WTC11 (cell line): ENCODE data around the gene RETREG1. TPM values are rescaled to one million over a fixed set of nuclear protein-coding genes. Genes with fewer than 3 reads are reported as not detected.

ENCODE experiments used
- ATAC-seq: fragments of 200-7000 bp; cut with Tn5 transposase; 2 replicates; pipeline ENCODE4 v1.10.0; 2021; ENCODE audit warnings: mild to moderate bottlenecking, moderate library complexity
- CTCF ChIA-PET: fragments of 300-600 bp; sonication (Branson Sonifier 250); formaldehyde crosslinking; loops from one replicate; lab custom pipeline; 2021; ENCODE audit warnings: antibody characterized with exemption; lab: Charles Lee
- POLR2A ChIA-PET: fragments of 350-600 bp; sonication (Branson Sonifier 250); formaldehyde crosslinking; loops from one replicate; lab custom pipeline; 2021; ENCODE audit warnings: antibody characterized with exemption; lab: Charles Lee
- DNase-seq: peaks from one replicate; pipeline ENCODE4 v3.0.0; 2021; ENCODE audit warnings: low spot score
- H3K27ac Mint-ChIP-seq: 2 replicates; pipeline ENCODE4 v1.8.0; 2021; ENCODE audit warnings: mixed read lengths
- H3K27me3 Mint-ChIP-seq: 2 replicates; pipeline ENCODE4 v1.8.0; 2021; ENCODE audit warnings: low read depth, mild to moderate bottlenecking, moderate library complexity, mixed read lengths
- H3K36me3 Mint-ChIP-seq: 2 replicates; pipeline ENCODE4 v1.8.0; 2021; ENCODE audit warnings: mixed read lengths
- H3K4me1 Mint-ChIP-seq: 2 replicates; pipeline ENCODE4 v1.8.0; 2022; ENCODE audit warnings: mixed read lengths
- H3K4me3 Mint-ChIP-seq: 2 replicates; pipeline ENCODE4 v1.8.0; 2021; ENCODE audit warnings: mild to moderate bottlenecking, moderate library complexity, mixed read lengths
- H3K9me3 Mint-ChIP-seq: 2 replicates; pipeline ENCODE4 v1.8.0; 2021; ENCODE audit warnings: mixed read lengths
- AR ChIP-seq: fragments of 250-450 bp; sonication (Bioruptor Pico); IDR thresholded peaks from 2 replicates; pipeline ENCODE4 v1.9.0; 2021; ENCODE audit warnings: mild to moderate bottlenecking
- ARID4B ChIP-seq: sonication (generic); formaldehyde crosslinking; IDR thresholded peaks from 2 replicates; pipeline ENCODE4 v1.8.0; 2023; ENCODE audit warnings: missing genetic modification reagents, mild to moderate bottlenecking, borderline replicate concordance
- ATF3 ChIP-seq: sonication (generic); formaldehyde crosslinking; conservative IDR thresholded peaks from 2 replicates; pipeline ENCODE4 v1.8.1; 2022; ENCODE audit warnings: mild to moderate bottlenecking, missing genetic modification reagents
- E2F5 ChIP-seq: sonication (generic); formaldehyde crosslinking; IDR thresholded peaks from 2 replicates; pipeline ENCODE4 v1.8.1; 2022; ENCODE audit warnings: mild to moderate bottlenecking, moderate library complexity, missing genetic modification reagents
- HMGA2 ChIP-seq: fragments of 250-450 bp; sonication (Bioruptor Pico); IDR thresholded peaks from 2 replicates; pipeline ENCODE4 v1.4.0; 2021; ENCODE audit warnings: mild to moderate bottlenecking, moderate library complexity
- IRF1 ChIP-seq: sonication (generic); formaldehyde crosslinking; IDR thresholded peaks from 2 replicates; pipeline ENCODE4 v1.8.0; 2023; ENCODE audit warnings: missing genetic modification reagents
- MAX ChIP-seq: sonication (generic); formaldehyde crosslinking; IDR thresholded peaks from 2 replicates; pipeline ENCODE4 v1.8.0; 2022; ENCODE audit warnings: mild to moderate bottlenecking, missing genetic modification reagents
- MYBL2 ChIP-seq: sonication (generic); formaldehyde crosslinking; IDR thresholded peaks from 2 replicates; pipeline ENCODE4 v1.8.1; 2023; ENCODE audit warnings: mild to moderate bottlenecking, moderate library complexity, missing genetic modification reagents
- NFATC4 ChIP-seq: fragments of 250-450 bp; sonication (Bioruptor Pico); IDR thresholded peaks from 2 replicates; pipeline ENCODE4 v1.9.0; 2021; ENCODE audit warnings: mild to moderate bottlenecking
- NR3C1 ChIP-seq: sonication (generic); formaldehyde crosslinking; conservative IDR thresholded peaks from 2 replicates; pipeline ENCODE4 v1.8.1; 2023; ENCODE audit warnings: low read depth, mild to moderate bottlenecking, missing genetic modification reagents
- TCF7 ChIP-seq: sonication (generic); formaldehyde crosslinking; IDR thresholded peaks from 2 replicates; pipeline ENCODE4 v1.8.0; 2022; ENCODE audit warnings: mild to moderate bottlenecking, low read depth, missing genetic modification reagents, moderate library complexity
- TEAD4 ChIP-seq: sonication (generic); formaldehyde crosslinking; IDR thresholded peaks from 2 replicates; pipeline ENCODE4 v1.8.0; 2022; ENCODE audit warnings: mild to moderate bottlenecking, missing genetic modification reagents
- ZNF232 ChIP-seq: sonication (generic); formaldehyde crosslinking; IDR thresholded peaks from 2 replicates; pipeline ENCODE4 v1.8.0; 2022; ENCODE audit warnings: mild to moderate bottlenecking, missing genetic modification reagents
- ZNF281 ChIP-seq: sonication (generic); formaldehyde crosslinking; IDR thresholded peaks from 2 replicates; pipeline ENCODE4 v1.8.0; 2023; ENCODE audit warnings: mild to moderate bottlenecking, missing genetic modification reagents
- ZNF317 ChIP-seq: sonication (generic); formaldehyde crosslinking; IDR thresholded peaks from 2 replicates; pipeline ENCODE4 v1.8.1; 2023; ENCODE audit warnings: low read depth, mild to moderate bottlenecking, moderate library complexity, missing genetic modification reagents, borderline replicate concordance
- ZNF416 ChIP-seq: fragments of 250-450 bp; sonication (Bioruptor Pico); IDR thresholded peaks from 2 replicates; pipeline ENCODE4 v1.9.0; 2021; ENCODE audit warnings: mild to moderate bottlenecking, inconsistent platforms
- ZNF423 ChIP-seq: fragments of 250-450 bp; sonication (Bioruptor Pico); IDR thresholded peaks from 2 replicates; pipeline ENCODE4 v2.1.2; 2022; ENCODE audit warnings: mild to moderate bottlenecking, moderate library complexity
- ZNF671 ChIP-seq: fragments of 250-450 bp; sonication (Bioruptor Pico); IDR thresholded peaks from 2 replicates; pipeline ENCODE4 v1.8.0; 2021; ENCODE audit warnings: mild to moderate bottlenecking
- ZSCAN18 ChIP-seq: fragments of 250-450 bp; sonication (Bioruptor Pico); IDR thresholded peaks from 2 replicates; pipeline ENCODE4 v2.1.2; 2022; ENCODE audit warnings: mild to moderate bottlenecking, moderate library complexity
- total RNA-seq: library from RNA; stranded (reverse); gene quantifications from 3 replicates; pipeline ENCODE4 v1.2.3, GENCODE V29; 2021

Gene RETREG1
- total RNA-seq, 1 experiment from 2014 or later = 2.2 TPM

GRCh38 chr5:16548812-16549211 is 68.0 kb downstream of the RETREG1 start:
- DNase-seq = no peak
- H3K4me1 Mint-ChIP-seq = peaks cover 6% of the 10 kb centered on the region
- no peak for ATAC-seq
- H3K27ac Mint-ChIP-seq = no peak overlapping the region
- CTCF ChIA-PET = interaction anchor here (1.6 kb wide), 1 partner anchor 10 kb away, joined by 7 read pairs; no protein-coding TSS in a partner anchor
- POLR2A ChIA-PET = interaction anchor here (0.6 kb wide), 1 partner anchor 442 kb away, joined by 3 read pairs; no protein-coding TSS in a partner anchor
- no peaks in the 10 kb centered on the region for H3K36me3 Mint-ChIP-seq
- H3K4me3 Mint-ChIP-seq = no peak overlapping the region
- TF ChIP-seq ZNF281 (CRISPR knock-in tag) = no peak
- no peak for TF ChIP-seq ZNF232 (CRISPR knock-in tag)
- no peak for TF ChIP-seq NFATC4
- no peak for TF ChIP-seq E2F5
- TF ChIP-seq ATF3 (CRISPR knock-in tag) = no peak
- TF ChIP-seq NR3C1 (CRISPR knock-in tag) = no peak
- TF ChIP-seq MAX (CRISPR knock-in tag) = no peak
- no peak for TF ChIP-seq TCF7 (CRISPR knock-in tag)
- TF ChIP-seq AR (CRISPR knock-in tag) = no peak
- TF ChIP-seq IRF1 (CRISPR knock-in tag) = no peak
- TF ChIP-seq ARID4B (CRISPR knock-in tag) = no peak
- TF ChIP-seq TEAD4 = no peak
- H3K27me3 Mint-ChIP-seq = no peaks in the 10 kb centered on the region
- peaks cover 3% of the 10 kb centered on the region; the same call in 1 of the 2 replicates for H3K9me3 Mint-ChIP-seq

GRCh38 chr5:16548115-16548514 is 68.7 kb downstream of the RETREG1 start:
- ChIA-PET CTCF (interaction anchor here (1.4 to 1.6 kb wide), 2 partner anchors 11 kb away, joined by 3 to 7 read pairs; no protein-coding TSS in a partner anchor), POLR2A (no interaction called here)
- DNase-seq (no peak), ATAC-seq (no peak)
- H3K4me1 Mint-ChIP-seq = peaks cover 6% of the 10 kb centered on the region
- H3K4me3 Mint-ChIP-seq = no peak overlapping the region
- H3K36me3 Mint-ChIP-seq = no peaks in the 10 kb centered on the region
- no peaks in the 10 kb centered on the region for H3K27me3 Mint-ChIP-seq
- no peak overlapping the region for H3K27ac Mint-ChIP-seq
- no peak for TF ChIP-seq ZNF416
- TF ChIP-seq ZSCAN18 (CRISPR knock-in tag) = no peak
- TF ChIP-seq ZNF423 (CRISPR knock-in tag) = no peak
- no peak for TF ChIP-seq ZNF317 (CRISPR knock-in tag)
- no peak for TF ChIP-seq HMGA2 (CRISPR knock-in tag)
- no peak for TF ChIP-seq ZNF671 (CRISPR knock-in tag)
- no peak for TF ChIP-seq MYBL2 (CRISPR knock-in tag)
- peaks cover 3% of the 10 kb centered on the region; the same call in 1 of the 2 replicates for H3K9me3 Mint-ChIP-seq
